Keratinocyte (primary cell): Measurements from ENCODE around the gene FOXE3. TPM values are rescaled to one million over a fixed set of nuclear protein-coding genes. Genes with fewer than 3 reads are reported as not detected.

Experiments used
- DNase-seq: peaks from one replicate; pipeline ENCODE4 v3.0.0-alpha.2; 2011; ENCODE audit warnings: low read depth, missing footprints, low spot score
- FAIRE-seq: peaks from 2 replicates; lab custom pipeline; 2011; peaks lifted over from hg19 to GRCh38; lab: Jason Lieb, UNC
- H2AFZ ChIP-seq: 2 replicates; pipeline ENCODE4 v1.6.0; 2012; ENCODE audit warnings: low read length, control low read depth, inconsistent platforms; ENCODE audit not compliant: control insufficient read depth
- H3K27ac ChIP-seq: 2 replicates; pipeline ENCODE4 v1.5.1; 2011; ENCODE audit warnings: low read length; ENCODE audit not compliant: control insufficient read depth, insufficient read depth
- H3K27me3 ChIP-seq: 3 replicates; pipeline ENCODE4 v1.6.0; 2011; ENCODE audit warnings: low read length; ENCODE audit not compliant: control insufficient read depth, insufficient read depth; ENCODE audit errors: extremely low read depth
- H3K36me3 ChIP-seq, 2 experiments: 2 replicates in 1 of 2; 3 replicates in 1 of 2; pipeline ENCODE4 v1.5.1; 2011; ENCODE audit warnings: low read length in 2 of 2, mild to moderate bottlenecking in 1 of 2; ENCODE audit not compliant: control insufficient read depth in 2 of 2, insufficient read depth in 2 of 2; ENCODE audit errors: extremely low read depth in 1 of 2
- H3K4me1 ChIP-seq: 3 replicates; pipeline ENCODE4 v1.5.1; 2011; ENCODE audit warnings: low read length; ENCODE audit not compliant: control insufficient read depth, insufficient read depth; ENCODE audit errors: extremely low read depth
- H3K4me2 ChIP-seq: 3 replicates; pipeline ENCODE4 v1.6.0; 2011; ENCODE audit warnings: low read depth, low read length; ENCODE audit not compliant: control insufficient read depth, insufficient read depth; ENCODE audit errors: extremely low read depth
- H3K4me3 ChIP-seq, 3 experiments: fragments of 200-600 bp in 1 of 3; sonication (generic) in 1 of 3; 2 replicates in 2 of 3; 3 replicates in 1 of 3; pipeline ENCODE4 v1.5.1; 2011 to 2016; ENCODE audit warnings: low read length in 3 of 3, mild to moderate bottlenecking in 3 of 3, control low read depth in 2 of 3, inconsistent platforms in 1 of 3, low read depth in 1 of 3, mixed read lengths in 1 of 3, mixed run types in 1 of 3, moderate library complexity in 1 of 3; ENCODE audit not compliant: control insufficient read depth in 2 of 3, insufficient read depth in 2 of 3; ENCODE audit errors: extremely low read depth in 1 of 3
- H3K79me2 ChIP-seq: 2 replicates; pipeline ENCODE4 v1.6.0; 2012; ENCODE audit warnings: low read length; ENCODE audit not compliant: control insufficient read depth, insufficient read depth
- H3K9ac ChIP-seq: 3 replicates; pipeline ENCODE4 v1.6.0; 2011; ENCODE audit warnings: low read length; ENCODE audit not compliant: control insufficient read depth, insufficient read depth; ENCODE audit errors: extremely low read depth
- H3K9me1 ChIP-seq: 3 replicates; pipeline ENCODE4 v1.6.0; 2011; ENCODE audit warnings: low read length; ENCODE audit not compliant: control insufficient read depth, insufficient read depth; ENCODE audit errors: extremely low read depth
- H3K9me3 ChIP-seq: 2 replicates; pipeline ENCODE4 v1.5.1; 2012; ENCODE audit warnings: low read depth, low read length; ENCODE audit not compliant: control insufficient read depth
- H4K20me1 ChIP-seq: 3 replicates; pipeline ENCODE4 v1.6.0; 2011; ENCODE audit warnings: low read length; ENCODE audit not compliant: control insufficient read depth, insufficient read depth; ENCODE audit errors: extremely low read depth
- EZH2 ChIP-seq: IDR thresholded peaks from one replicate; pipeline ENCODE4 v1.6.1; 2012; ENCODE audit warnings: inconsistent platforms, mild to moderate bottlenecking, low read length, moderate library complexity
- dilution Hi-C: fragments of 300-500 bp; cut with MboI; formaldehyde crosslinking; loops from one replicate; pipeline ENCODE4 v1.7.0; 2020; ENCODE audit warnings: low sequenced_read_pairs; ENCODE audit not compliant: extremely low pct_ligation_motif_present
- polyA plus RNA-seq, 5 experiments: library from polyadenylated mRNA; depleted of rRNA in 3 of 5; stranded (reverse) in 3 of 5; stranded (forward) in 1 of 5; unstranded in 1 of 5; fragments of >200 nt; gene quantifications; 1 replicate in 1 of 5; 2 replicates in 3 of 5; 3 replicates in 1 of 5; pipeline versions ENCODE4 v1.2.1 to v1.2.3, GENCODE V29; 2011 to 2012; ENCODE audit warnings: missing spikeins in 2 of 5, low read depth in 1 of 5, low replicate concordance in 1 of 5
- TF ChIP-seq, protein P1 (sequence below), 3 experiments: IDR thresholded peaks in 1 of 3; conservative IDR thresholded peaks in 1 of 3; optimal IDR thresholded peaks in 1 of 3; 2 replicates in 2 of 3; 3 replicates in 1 of 3; pipeline versions ENCODE3 to v1.5.1; 2011; ENCODE audit warnings: low read length in 3 of 3, mild to moderate bottlenecking in 3 of 3, moderate library complexity in 2 of 3, control low read depth in 1 of 3, inconsistent platforms in 1 of 3; ENCODE audit not compliant: insufficient read depth in 2 of 3; ENCODE audit errors: extremely low read depth in 1 of 3

Gene FOXE3
- polyA plus RNA-seq, 1 donor (not counting 4 experiments of a cell fraction or from before 2014, with no cell fraction given) = not detected

DNA sequence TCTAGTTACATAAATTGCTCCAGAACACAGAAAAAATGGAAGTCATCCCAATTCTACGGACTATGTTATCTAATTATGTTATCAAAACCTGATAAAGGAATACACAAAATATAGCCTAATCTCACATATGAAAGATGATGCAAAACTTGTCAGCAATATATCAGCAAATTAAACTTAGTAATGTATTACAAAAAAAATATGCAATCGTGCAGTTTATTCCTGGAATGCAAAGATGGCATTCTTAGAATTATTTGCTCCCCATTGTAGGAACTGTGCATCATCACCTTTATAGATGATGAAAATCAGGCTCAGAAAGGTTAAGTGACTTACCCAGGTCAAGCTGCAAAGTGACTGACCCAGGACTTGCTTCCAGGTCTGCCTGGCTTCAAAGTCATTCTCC, 7.8 kb downstream of the FOXE3 start:
- dilution Hi-C loops = no loop called here
- FAIRE-seq (no peak), DNase-seq (no peak)
- no peaks in the 10 kb centered on the region for H3K4me1 ChIP-seq
- no peaks in the 10 kb centered on the region for H3K9me1 ChIP-seq
- H3K4me3 ChIP-seq = no peak overlapping the region
- TF ChIP-seq EZH2 = no peak
- TF ChIP-seq, protein P1, sequence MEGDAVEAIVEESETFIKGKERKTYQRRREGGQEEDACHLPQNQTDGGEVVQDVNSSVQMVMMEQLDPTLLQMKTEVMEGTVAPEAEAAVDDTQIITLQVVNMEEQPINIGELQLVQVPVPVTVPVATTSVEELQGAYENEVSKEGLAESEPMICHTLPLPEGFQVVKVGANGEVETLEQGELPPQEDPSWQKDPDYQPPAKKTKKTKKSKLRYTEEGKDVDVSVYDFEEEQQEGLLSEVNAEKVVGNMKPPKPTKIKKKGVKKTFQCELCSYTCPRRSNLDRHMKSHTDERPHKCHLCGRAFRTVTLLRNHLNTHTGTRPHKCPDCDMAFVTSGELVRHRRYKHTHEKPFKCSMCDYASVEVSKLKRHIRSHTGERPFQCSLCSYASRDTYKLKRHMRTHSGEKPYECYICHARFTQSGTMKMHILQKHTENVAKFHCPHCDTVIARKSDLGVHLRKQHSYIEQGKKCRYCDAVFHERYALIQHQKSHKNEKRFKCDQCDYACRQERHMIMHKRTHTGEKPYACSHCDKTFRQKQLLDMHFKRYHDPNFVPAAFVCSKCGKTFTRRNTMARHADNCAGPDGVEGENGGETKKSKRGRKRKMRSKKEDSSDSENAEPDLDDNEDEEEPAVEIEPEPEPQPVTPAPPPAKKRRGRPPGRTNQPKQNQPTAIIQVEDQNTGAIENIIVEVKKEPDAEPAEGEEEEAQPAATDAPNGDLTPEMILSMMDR (optimal IDR thresholded peaks at IDR 0.05 in 1 of 3, IDR thresholded peaks at IDR 0.05 in 1 of 3, conservative IDR thresholded peaks at IDR 0.05 in 1 of 3; ENCODE audit: extremely low read depth in 1 of 3, insufficient read depth in 2 of 3, low read length in 3 of 3) = no peak
- H2AFZ ChIP-seq = no peak overlapping the region
- no peaks in the 10 kb centered on the region for H3K9me3 ChIP-seq
- H3K36me3 ChIP-seq = no peaks in the 10 kb centered on the region
- peaks cover 4% of the 10 kb centered on the region for H4K20me1 ChIP-seq
- H3K79me2 ChIP-seq = no peaks in the 10 kb centered on the region
- no peak overlapping the region for H3K9ac ChIP-seq
- peaks cover 11% of the 10 kb centered on the region for H3K27me3 ChIP-seq
- no peak overlapping the region for H3K4me2 ChIP-seq
- H3K27ac ChIP-seq = no peak overlapping the region

DNA sequence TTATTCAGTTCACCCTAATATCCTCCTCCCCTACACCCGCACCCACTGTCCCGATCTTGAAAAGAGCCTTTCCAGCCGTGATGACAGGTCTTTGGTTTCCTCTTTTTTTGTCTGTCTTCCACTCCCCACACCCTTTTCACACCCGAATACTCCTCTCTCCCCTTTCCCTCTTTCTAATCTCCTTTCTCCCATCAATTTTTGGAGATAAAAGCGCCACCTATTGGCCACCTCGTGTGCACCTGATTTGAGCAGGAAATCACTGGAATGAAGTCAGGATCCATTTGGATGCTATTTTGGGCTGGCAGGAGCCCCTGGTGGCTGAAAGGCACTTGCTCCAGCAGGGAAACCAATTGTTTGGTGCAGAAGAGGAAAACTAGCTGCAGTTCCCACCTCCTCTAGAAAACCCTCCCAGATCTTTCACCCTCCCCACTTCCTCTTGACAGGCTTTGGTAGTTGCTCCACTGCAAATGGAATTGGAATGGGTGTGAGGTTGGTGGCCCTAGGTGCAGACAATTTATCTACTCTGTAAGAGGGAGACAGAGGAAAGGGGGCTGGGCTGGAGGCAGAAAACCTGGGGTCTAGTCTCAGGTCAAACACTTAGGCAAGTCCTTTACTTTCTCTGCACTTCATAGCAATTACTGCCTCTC, 8.4 kb downstream of the FOXE3 start:
- FAIRE-seq (peak; percentile 66), DNase-seq (no peak)
- H3K9me3 ChIP-seq = no peaks in the 10 kb centered on the region
- no peaks in the 10 kb centered on the region for H3K79me2 ChIP-seq
- TF ChIP-seq, protein P1 (optimal IDR thresholded peaks at IDR 0.05 in 1 of 3, IDR thresholded peaks at IDR 0.05 in 1 of 3, conservative IDR thresholded peaks at IDR 0.05 in 1 of 3; ENCODE audit: extremely low read depth in 1 of 3, insufficient read depth in 2 of 3, low read length in 3 of 3) = peak; percentile 71 to 94 (median 77)
- no peak for TF ChIP-seq EZH2
- no peak overlapping the region for H3K4me2 ChIP-seq
- H3K27ac ChIP-seq = no peak overlapping the region
- H3K4me1 ChIP-seq = no peaks in the 10 kb centered on the region
- H3K9me1 ChIP-seq = no peaks in the 10 kb centered on the region
- peaks cover 5% of the 10 kb centered on the region for H3K27me3 ChIP-seq
- peaks cover 4% of the 10 kb centered on the region for H4K20me1 ChIP-seq
- dilution Hi-C loops = no loop called here
- H3K9ac ChIP-seq = no peak overlapping the region
- no peak overlapping the region for H3K4me3 ChIP-seq
- H3K36me3 ChIP-seq = no peaks in the 10 kb centered on the region
- no peak overlapping the region for H2AFZ ChIP-seq
